Neural cell (in vitro differentiated cells): ENCODE measurements around the gene ITGAL. TPM values are rescaled to one million over a fixed set of nuclear protein-coding genes. Genes with fewer than 3 reads are reported as not detected.

Source experiments
- H2AFZ ChIP-seq: fragments of 200-600, 300-800 bp; sonication (generic), shearing (Covaris generic); 2 replicates; pipeline ENCODE4 v1.6.0; 2014; ENCODE audit warnings: low read depth, mild to moderate bottlenecking, antibody characterized with exemption, low read length, moderate library complexity
- H3F3A ChIP-seq: fragments of 200-600 bp; shearing (Covaris generic); 2 replicates; pipeline ENCODE4 v1.6.1; 2016; ENCODE audit warnings: mild to moderate bottlenecking, moderate library complexity, mixed read lengths, antibody characterized with exemption, low read length; ENCODE audit not compliant: insufficient read depth, poor library complexity, severe bottlenecking
- H3K27ac ChIP-seq: fragments of 200-600, 300-800 bp; sonication (generic), shearing (Covaris generic); 2 replicates; pipeline ENCODE4 v1.5.1; 2014; ENCODE audit warnings: mild to moderate bottlenecking, low read length, moderate library complexity
- H3K27me3 ChIP-seq: fragments of 300-800, 200-600 bp; sonication (generic), shearing (Covaris generic); 2 replicates; pipeline ENCODE4 v1.6.0; 2014; ENCODE audit warnings: mild to moderate bottlenecking, low read depth, low read length, moderate library complexity; ENCODE audit not compliant: insufficient read depth
- H3K36me3 ChIP-seq: fragments of 300-800, 200-600 bp; sonication (generic), shearing (Covaris generic); 2 replicates; pipeline ENCODE4 v1.5.1; 2014; ENCODE audit warnings: mild to moderate bottlenecking, antibody characterized with exemption, low read length, moderate library complexity; ENCODE audit not compliant: insufficient read depth
- H3K4me2 ChIP-seq: fragments of 300-800, 200-600 bp; sonication (generic), shearing (Covaris generic); 2 replicates; pipeline ENCODE4 v1.6.0; 2014; ENCODE audit warnings: mild to moderate bottlenecking, low read length
- H3K4me3 ChIP-seq: fragments of 300-800, 200-600 bp; sonication (generic), shearing (Covaris generic); 2 replicates; pipeline ENCODE4 v1.5.1; 2014; ENCODE audit warnings: mild to moderate bottlenecking, low read length, moderate library complexity
- H3K79me2 ChIP-seq: fragments of 200-600 bp; shearing (Covaris generic); replicated peaks from 2 replicates; pipeline ENCODE4 v1.6.0; 2014; ENCODE audit warnings: mild to moderate bottlenecking, low read length, moderate library complexity; ENCODE audit not compliant: insufficient read depth
- H3K9ac ChIP-seq: fragments of 300-800, 200-600 bp; sonication (generic), shearing (Covaris generic); 2 replicates; pipeline ENCODE4 v1.6.1; 2016; ENCODE audit warnings: mild to moderate bottlenecking, low read length, mixed read lengths
- H3K9me2 ChIP-seq: fragments of 200-600 bp; shearing (Covaris generic); 2 replicates; pipeline ENCODE4 v1.6.1; 2016; ENCODE audit warnings: mild to moderate bottlenecking, low read length, mixed read lengths; ENCODE audit not compliant: insufficient read depth
- H3K9me3 ChIP-seq: fragments of 200-600, 300-800 bp; sonication (generic), shearing (Covaris generic); 2 replicates; pipeline ENCODE4 v1.6.1; 2016; ENCODE audit warnings: mild to moderate bottlenecking, mixed run types, low read length, moderate library complexity, mixed read lengths
- H4K20me1 ChIP-seq: fragments of 200-600 bp; shearing (Covaris generic); 2 replicates; pipeline ENCODE4 v1.6.1; 2016; ENCODE audit warnings: mild to moderate bottlenecking, mixed run types; ENCODE audit not compliant: insufficient read depth
- EP300 ChIP-seq: fragments of 450-650 bp; conservative IDR thresholded peaks from 2 replicates; pipeline ENCODE4 v1.6.1; 2014; ENCODE audit warnings: antibody characterized with exemption, mild to moderate bottlenecking, moderate library complexity; ENCODE audit not compliant: poor library complexity, severe bottlenecking
- EZH2 ChIP-seq: fragments of 200-600, 300-800 bp; shearing (Covaris generic), sonication (generic); IDR thresholded peaks from 2 replicates; pipeline ENCODE4 v1.6.1; 2014; ENCODE audit warnings: antibody characterized with exemption, low read length, borderline replicate concordance, mild to moderate bottlenecking; ENCODE audit not compliant: insufficient read depth, poor library complexity, severe bottlenecking
- MXI1 ChIP-seq: fragments of 450-650 bp; conservative IDR thresholded peaks from 2 replicates; pipeline ENCODE4 v1.6.1; 2014; ENCODE audit warnings: antibody characterized with exemption, mild to moderate bottlenecking; ENCODE audit not compliant: poor library complexity, severe bottlenecking
- POLR2AphosphoS5 ChIP-seq: IDR thresholded peaks from 2 replicates; pipeline ENCODE4 v1.6.1; 2012
- RAD21 ChIP-seq: fragments of 450-650 bp; conservative IDR thresholded peaks from 2 replicates; pipeline ENCODE4 v1.6.1; 2014; ENCODE audit warnings: antibody characterized with exemption, mild to moderate bottlenecking, moderate library complexity
- REST ChIP-seq: IDR thresholded peaks from 2 replicates; pipeline ENCODE4 v1.6.1; 2012; ENCODE audit warnings: borderline replicate concordance
- SMC3 ChIP-seq: fragments of 450-650 bp; conservative IDR thresholded peaks from 2 replicates; pipeline ENCODE4 v1.6.1; 2014; ENCODE audit warnings: antibody characterized with exemption, mild to moderate bottlenecking, moderate library complexity; ENCODE audit not compliant: poor library complexity
- TAF1 ChIP-seq: IDR thresholded peaks from 2 replicates; pipeline ENCODE4 v1.6.1; 2012; ENCODE audit warnings: low read depth
- polyA plus RNA-seq: library from polyadenylated mRNA; depleted of rRNA; stranded (reverse); fragments of >200 nt; gene quantifications from 2 replicates; pipeline ENCODE4 v1.2.3, GENCODE V29; 2014
- TF ChIP-seq, protein P1 (sequence below): fragments of 450-650 bp; IDR thresholded peaks from 2 replicates; pipeline ENCODE4 v1.5.1; 2014; ENCODE audit warnings: antibody characterized with exemption, mild to moderate bottlenecking, moderate library complexity; ENCODE audit not compliant: poor library complexity, severe bottlenecking

The ITGAL gene
- polyA plus RNA-seq, 1 donor from 2014 or later = not detected

DNA sequence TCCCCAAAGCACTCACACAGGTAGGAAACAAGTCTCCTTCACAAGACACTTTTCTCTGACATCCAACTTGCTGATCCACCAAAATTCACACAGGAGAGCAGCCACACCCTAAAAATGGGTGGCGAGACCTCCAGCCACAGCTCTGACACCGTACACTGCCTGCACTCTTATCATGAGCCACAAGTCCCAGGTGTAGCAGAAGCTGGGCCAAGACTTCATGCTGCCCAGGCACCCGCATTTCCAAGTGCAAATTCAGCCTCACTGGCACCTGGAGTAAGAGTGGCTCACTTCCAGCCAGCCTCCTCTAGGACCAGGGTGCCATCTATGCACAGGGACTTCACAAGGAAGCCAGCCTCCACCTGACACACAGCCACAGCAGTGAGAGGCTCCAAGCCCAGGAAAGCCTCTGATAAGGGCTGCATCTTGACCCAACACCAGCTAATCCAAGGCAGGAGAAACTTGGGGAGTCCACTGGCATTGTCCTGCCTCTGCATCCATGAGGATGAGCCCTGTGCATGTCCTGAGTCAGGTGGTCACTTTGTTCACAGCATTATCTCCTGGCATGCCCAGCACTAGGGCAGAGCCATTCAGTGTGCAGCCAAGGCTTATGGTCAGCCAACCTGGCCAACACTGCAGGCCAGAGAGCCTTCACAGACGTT is 56.4 kb downstream of the ITGAL start:
- H3K4me2 ChIP-seq = no peak overlapping the region
- H3K27ac ChIP-seq = no peak overlapping the region
- H2AFZ ChIP-seq = no peak overlapping the region
- no peaks in the 10 kb centered on the region for H3K9me2 ChIP-seq
- peaks cover 8% of the 10 kb centered on the region for H3K79me2 ChIP-seq
- H3F3A ChIP-seq = no peaks in the 10 kb centered on the region
- no peaks in the 10 kb centered on the region for H3K27me3 ChIP-seq
- no peaks in the 10 kb centered on the region for H3K9me3 ChIP-seq
- no peaks in the 10 kb centered on the region for H4K20me1 ChIP-seq
- H3K9ac ChIP-seq = no peak overlapping the region
- H3K36me3 ChIP-seq = no peaks in the 10 kb centered on the region
- no peak overlapping the region for H3K4me3 ChIP-seq
- TF ChIP-seq MXI1 = no peak

DNA sequence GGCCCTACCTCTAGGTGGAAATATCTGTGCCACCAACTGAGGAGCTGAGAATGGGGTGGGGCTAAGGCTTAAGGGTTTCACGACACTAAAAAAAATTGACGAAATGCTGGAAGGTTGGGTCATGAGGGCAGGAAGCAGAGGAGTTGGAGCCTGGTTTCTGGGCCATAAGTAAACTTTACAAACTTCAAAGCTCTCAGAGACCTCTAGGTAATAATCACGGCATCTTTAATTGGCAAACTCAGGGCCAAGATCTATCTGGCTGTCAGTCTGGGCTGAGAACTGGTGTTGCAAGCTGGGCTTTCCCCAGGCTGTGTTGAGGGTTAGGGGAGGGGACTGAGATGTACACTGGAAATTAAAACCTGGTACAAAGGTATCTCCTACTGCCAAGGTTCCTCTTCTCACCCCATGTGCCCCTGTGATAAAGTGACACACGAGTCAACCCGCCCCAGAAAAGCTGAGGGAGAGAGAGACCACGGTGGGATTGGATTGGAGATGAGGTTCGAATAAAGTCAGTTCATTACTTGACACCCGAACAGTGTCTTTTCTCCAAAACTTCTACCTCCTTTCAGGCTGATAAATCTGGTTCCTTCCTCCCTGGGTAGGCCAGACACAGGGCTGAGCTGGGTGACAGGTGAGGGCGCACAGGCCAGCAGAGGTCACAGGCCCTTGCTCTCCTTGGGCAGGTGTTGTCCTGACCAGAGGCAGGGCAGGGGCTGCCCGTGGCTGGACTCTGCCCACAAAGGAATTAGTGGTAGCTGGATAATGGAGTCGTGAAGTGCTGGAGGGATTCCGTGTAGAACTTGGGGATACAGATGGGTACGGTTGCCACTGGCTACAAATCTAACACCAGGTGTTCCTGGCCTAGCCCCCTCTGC is 57.9 kb downstream of the ITGAL start:
- no peaks in the 10 kb centered on the region for H4K20me1 ChIP-seq
- no peak overlapping the region for H3K4me3 ChIP-seq
- no peak overlapping the region for H2AFZ ChIP-seq
- H3F3A ChIP-seq = peaks cover 5% of the 10 kb centered on the region
- H3K9ac ChIP-seq = no peak overlapping the region
- no peak overlapping the region for H3K4me2 ChIP-seq
- no peak overlapping the region for H3K27ac ChIP-seq
- no peak for TF ChIP-seq POLR2AphosphoS5
- TF ChIP-seq RAD21 = no peak
- TF ChIP-seq SMC3 = no peak
- no peak for TF ChIP-seq EP300
- no peak for TF ChIP-seq MXI1
- TF ChIP-seq REST = no peak
- no peak for TF ChIP-seq TAF1
- TF ChIP-seq EZH2 = no peak
- TF ChIP-seq, protein P1, sequence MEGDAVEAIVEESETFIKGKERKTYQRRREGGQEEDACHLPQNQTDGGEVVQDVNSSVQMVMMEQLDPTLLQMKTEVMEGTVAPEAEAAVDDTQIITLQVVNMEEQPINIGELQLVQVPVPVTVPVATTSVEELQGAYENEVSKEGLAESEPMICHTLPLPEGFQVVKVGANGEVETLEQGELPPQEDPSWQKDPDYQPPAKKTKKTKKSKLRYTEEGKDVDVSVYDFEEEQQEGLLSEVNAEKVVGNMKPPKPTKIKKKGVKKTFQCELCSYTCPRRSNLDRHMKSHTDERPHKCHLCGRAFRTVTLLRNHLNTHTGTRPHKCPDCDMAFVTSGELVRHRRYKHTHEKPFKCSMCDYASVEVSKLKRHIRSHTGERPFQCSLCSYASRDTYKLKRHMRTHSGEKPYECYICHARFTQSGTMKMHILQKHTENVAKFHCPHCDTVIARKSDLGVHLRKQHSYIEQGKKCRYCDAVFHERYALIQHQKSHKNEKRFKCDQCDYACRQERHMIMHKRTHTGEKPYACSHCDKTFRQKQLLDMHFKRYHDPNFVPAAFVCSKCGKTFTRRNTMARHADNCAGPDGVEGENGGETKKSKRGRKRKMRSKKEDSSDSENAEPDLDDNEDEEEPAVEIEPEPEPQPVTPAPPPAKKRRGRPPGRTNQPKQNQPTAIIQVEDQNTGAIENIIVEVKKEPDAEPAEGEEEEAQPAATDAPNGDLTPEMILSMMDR = no peak
- peaks cover 8% of the 10 kb centered on the region for H3K79me2 ChIP-seq
- no peaks in the 10 kb centered on the region for H3K9me3 ChIP-seq
- no peaks in the 10 kb centered on the region for H3K27me3 ChIP-seq
- no peaks in the 10 kb centered on the region for H3K9me2 ChIP-seq
- no peaks in the 10 kb centered on the region for H3K36me3 ChIP-seq
